Fibroblast of lung (primary cell): Measurements from ENCODE around the gene SYNM. TPM values are rescaled to one million over a fixed set of nuclear protein-coding genes. Genes with fewer than 3 reads are reported as not detected.

Experiments
- DNase-seq, 2 donors: peaks; one replicate each; pipeline versions ENCODE4 v3.0.0 to v3.0.0-alpha.2; 2010; ENCODE audit warnings: low read depth in 2 of 2
- H2AFZ ChIP-seq: 2 replicates; pipeline ENCODE4 v1.5.1; 2012; ENCODE audit warnings: low read length, control low read depth, inconsistent platforms
- H3K27ac ChIP-seq: 2 replicates; pipeline ENCODE4 v1.5.1; 2011; ENCODE audit warnings: low read length, control low read depth; ENCODE audit not compliant: insufficient read depth
- H3K27me3 ChIP-seq: 2 replicates; pipeline ENCODE4 v1.5.1; 2011; ENCODE audit warnings: mild to moderate bottlenecking, low read length; ENCODE audit not compliant: control insufficient read depth, insufficient read depth
- H3K36me3 ChIP-seq: 2 replicates; pipeline ENCODE4 v1.5.1; 2011; ENCODE audit warnings: low read length; ENCODE audit not compliant: control insufficient read depth, insufficient read depth
- H3K4me1 ChIP-seq: 2 replicates; pipeline ENCODE4 v1.5.1; 2011; ENCODE audit warnings: low read length; ENCODE audit not compliant: control insufficient read depth, insufficient read depth; ENCODE audit errors: extremely low read depth
- H3K4me2 ChIP-seq: 2 replicates; pipeline ENCODE4 v1.5.1; 2011; ENCODE audit warnings: low read length, control low read depth; ENCODE audit not compliant: insufficient read depth; ENCODE audit errors: extremely low read depth
- H3K4me3 ChIP-seq, 4 experiments: fragments of 200-600 bp in 1 of 4; sonication (generic) in 1 of 4; replicated peaks in 1 of 4; 2 replicates each; pipeline ENCODE4 v1.5.1; 2011 to 2016; ENCODE audit warnings: low read length in 4 of 4, low read depth in 3 of 4, mild to moderate bottlenecking in 3 of 4, control low read depth in 2 of 4, inconsistent platforms in 1 of 4, mixed read lengths in 1 of 4; ENCODE audit not compliant: insufficient read depth in 1 of 4; ENCODE audit errors: control extremely low read depth in 1 of 4
- H3K79me2 ChIP-seq: 2 replicates; pipeline ENCODE4 v1.5.1; 2012; ENCODE audit warnings: mild to moderate bottlenecking, low read length, inconsistent platforms; ENCODE audit not compliant: control insufficient read depth, insufficient read depth
- H3K9ac ChIP-seq: 2 replicates; pipeline ENCODE4 v1.5.1; 2011; ENCODE audit warnings: mild to moderate bottlenecking, low read length, control low read depth; ENCODE audit not compliant: insufficient read depth
- H3K9me3 ChIP-seq: 2 replicates; pipeline ENCODE4 v1.5.1; 2012; ENCODE audit warnings: low read depth, low read length; ENCODE audit not compliant: control insufficient read depth, insufficient read depth
- H4K20me1 ChIP-seq: 2 replicates; pipeline ENCODE4 v1.5.1; 2011; ENCODE audit warnings: low read length; ENCODE audit not compliant: control insufficient read depth, insufficient read depth; ENCODE audit errors: extremely low read depth
- EZH2 ChIP-seq: IDR thresholded peaks from 2 replicates; pipeline ENCODE4 v1.5.1; 2012; ENCODE audit warnings: low read length, control low read depth, mild to moderate bottlenecking; ENCODE audit errors: missing control alignments
- polyA plus RNA-seq, 2 donors: library from polyadenylated mRNA; depleted of rRNA in 1 of 2; stranded (reverse) in 1 of 2; unstranded in 1 of 2; fragments of >200 nt; gene quantifications; 2 replicates each; pipeline ENCODE4 v1.2.1, GENCODE V29; 2011 to 2012; ENCODE audit warnings: missing spikeins in 1 of 2
- total RNA-seq: library from RNA; depleted of rRNA; stranded (reverse); fragments of >200 nt; gene quantifications from 2 replicates; pipeline ENCODE4 v1.2.1, GENCODE V29; 2014
- TF ChIP-seq, protein P1 (sequence below), 2 donors: IDR thresholded peaks in 1 of 2; conservative IDR thresholded peaks in 1 of 2; 1 replicate in 1 of 2; 2 replicates in 1 of 2; pipeline ENCODE4 v1.5.1; 2011 to 2012; ENCODE audit warnings: low read length in 2 of 2, control low read depth in 1 of 2, inconsistent platforms in 1 of 2, low read depth in 1 of 2, mild to moderate bottlenecking in 1 of 2

Gene SYNM
- total and polyA plus RNA-seq, 2 donors (not counting 1 experiment from before 2014, with no cell fraction given) = 1.8 to 8.6 TPM

DNA sequence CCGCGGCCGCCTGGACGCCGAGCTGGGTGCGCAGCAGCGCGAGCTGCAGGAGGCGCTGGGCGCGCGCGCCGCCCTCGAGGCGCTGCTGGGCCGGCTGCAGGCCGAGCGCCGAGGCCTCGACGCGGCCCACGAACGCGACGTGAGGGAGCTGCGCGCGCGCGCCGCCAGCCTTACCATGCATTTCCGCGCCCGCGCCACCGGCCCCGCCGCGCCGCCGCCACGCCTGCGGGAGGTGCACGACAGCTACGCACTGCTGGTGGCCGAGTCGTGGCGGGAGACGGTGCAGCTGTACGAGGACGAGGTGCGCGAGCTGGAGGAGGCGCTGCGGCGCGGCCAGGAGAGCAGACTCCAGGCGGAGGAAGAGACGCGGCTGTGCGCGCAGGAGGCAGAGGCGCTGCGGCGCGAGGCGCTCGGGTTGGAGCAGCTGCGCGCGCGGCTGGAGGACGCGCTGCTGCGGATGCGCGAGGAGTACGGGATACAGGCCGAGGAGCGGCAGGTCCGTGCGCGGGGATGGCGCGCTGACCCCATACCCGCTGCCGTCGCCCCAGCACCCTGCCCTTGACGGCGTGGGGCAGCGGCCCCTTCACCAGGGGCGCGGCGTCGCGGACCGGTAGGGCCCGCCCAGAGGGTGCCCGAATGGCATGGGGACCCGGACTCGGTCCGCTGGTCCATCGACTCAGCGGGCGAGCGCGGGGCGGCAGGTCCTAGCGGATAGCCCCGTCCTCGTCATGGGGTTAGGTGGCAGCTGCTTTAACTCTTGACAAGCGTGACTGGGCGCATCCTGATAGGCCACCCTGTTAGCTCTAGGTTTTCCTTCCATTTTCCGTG, 848 bp downstream of the SYNM start:
- H3K27ac ChIP-seq = peak overlapping the region; percentile 71
- H3K79me2 ChIP-seq = no peaks in the 10 kb centered on the region
- H3K9ac ChIP-seq = peak overlapping the region; percentile 67
- TF ChIP-seq EZH2 = no peak
- TF ChIP-seq, protein P1, sequence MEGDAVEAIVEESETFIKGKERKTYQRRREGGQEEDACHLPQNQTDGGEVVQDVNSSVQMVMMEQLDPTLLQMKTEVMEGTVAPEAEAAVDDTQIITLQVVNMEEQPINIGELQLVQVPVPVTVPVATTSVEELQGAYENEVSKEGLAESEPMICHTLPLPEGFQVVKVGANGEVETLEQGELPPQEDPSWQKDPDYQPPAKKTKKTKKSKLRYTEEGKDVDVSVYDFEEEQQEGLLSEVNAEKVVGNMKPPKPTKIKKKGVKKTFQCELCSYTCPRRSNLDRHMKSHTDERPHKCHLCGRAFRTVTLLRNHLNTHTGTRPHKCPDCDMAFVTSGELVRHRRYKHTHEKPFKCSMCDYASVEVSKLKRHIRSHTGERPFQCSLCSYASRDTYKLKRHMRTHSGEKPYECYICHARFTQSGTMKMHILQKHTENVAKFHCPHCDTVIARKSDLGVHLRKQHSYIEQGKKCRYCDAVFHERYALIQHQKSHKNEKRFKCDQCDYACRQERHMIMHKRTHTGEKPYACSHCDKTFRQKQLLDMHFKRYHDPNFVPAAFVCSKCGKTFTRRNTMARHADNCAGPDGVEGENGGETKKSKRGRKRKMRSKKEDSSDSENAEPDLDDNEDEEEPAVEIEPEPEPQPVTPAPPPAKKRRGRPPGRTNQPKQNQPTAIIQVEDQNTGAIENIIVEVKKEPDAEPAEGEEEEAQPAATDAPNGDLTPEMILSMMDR (conservative IDR thresholded peaks at IDR 0.05 in 1 of 2, IDR thresholded peaks at IDR 0.05 in 1 of 2; ENCODE audit: low read depth in 1 of 2, low read length in 2 of 2) = no peak
- H2AFZ ChIP-seq = peak overlapping the region; percentile 74
- peak overlapping the region; percentile 75 for H3K4me2 ChIP-seq
- H3K36me3 ChIP-seq = no peaks in the 10 kb centered on the region
- peak overlapping the region; percentile 53 to 60 (median 56) for H3K4me3 ChIP-seq
- no peaks in the 10 kb centered on the region for H3K4me1 ChIP-seq
- peak; percentile 63 to 74 for DNase-seq
- peaks cover 2% of the 10 kb centered on the region for H3K27me3 ChIP-seq
- H4K20me1 ChIP-seq = no peaks in the 10 kb centered on the region
- no peaks in the 10 kb centered on the region for H3K9me3 ChIP-seq

DNA sequence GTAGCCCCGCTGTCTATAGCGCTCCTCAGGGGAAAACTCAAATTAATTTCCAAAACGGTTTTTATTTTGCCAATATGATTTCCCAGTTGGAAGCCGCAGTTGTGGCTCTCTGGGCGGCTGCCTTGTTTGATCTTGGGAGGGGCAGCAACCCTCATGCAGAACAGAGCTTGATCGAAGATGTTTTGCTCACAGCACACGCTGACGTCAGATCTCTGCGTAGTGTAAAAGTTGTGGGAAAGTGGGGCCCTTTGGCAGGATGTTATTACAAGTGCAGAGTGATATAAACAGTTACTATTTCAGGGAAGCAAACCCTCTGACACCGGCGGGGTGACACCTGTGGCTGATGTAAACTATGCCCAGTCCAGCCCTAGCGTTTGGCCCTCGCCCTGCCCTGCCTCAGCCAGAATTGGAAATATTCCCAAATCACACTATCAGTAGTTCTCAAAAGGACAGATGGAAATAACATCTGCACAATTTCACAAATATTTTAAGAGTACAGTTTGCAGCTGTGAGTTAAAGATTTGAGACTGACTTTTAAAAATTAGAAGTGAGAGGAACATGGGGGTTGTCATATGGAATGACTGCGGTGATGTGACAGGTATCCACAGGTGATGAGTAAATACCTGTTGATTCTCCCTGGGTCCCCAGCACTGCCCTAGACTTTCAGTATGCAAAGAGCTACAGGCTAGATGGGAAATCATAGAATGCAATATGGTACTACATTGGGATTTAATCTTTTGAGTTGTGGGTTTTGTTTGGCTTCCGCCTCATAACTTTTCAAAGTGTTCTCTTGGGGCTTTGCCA, 1.7 kb downstream of the SYNM start:
- peak overlapping the region; percentile 53 to 60 (median 56) for H3K4me3 ChIP-seq
- H3K79me2 ChIP-seq = no peaks in the 10 kb centered on the region
- H3K4me1 ChIP-seq = no peaks in the 10 kb centered on the region
- no peaks in the 10 kb centered on the region for H3K36me3 ChIP-seq
- H3K9me3 ChIP-seq = no peaks in the 10 kb centered on the region
- peak overlapping the region; percentile 67 for H3K9ac ChIP-seq
- H3K4me2 ChIP-seq = peak overlapping the region; percentile 49
- H2AFZ ChIP-seq = peak overlapping the region; percentile 74
- H3K27ac ChIP-seq = peak overlapping the region; percentile 71
- H3K27me3 ChIP-seq = peaks cover 2% of the 10 kb centered on the region
- peak; percentile 7 to 98 for DNase-seq
- TF ChIP-seq, protein P1 (conservative IDR thresholded peaks at IDR 0.05 in 1 of 2, IDR thresholded peaks at IDR 0.05 in 1 of 2; ENCODE audit: low read depth in 1 of 2, low read length in 2 of 2) = no peak
- TF ChIP-seq EZH2 = no peak
- H4K20me1 ChIP-seq = no peaks in the 10 kb centered on the region

DNA sequence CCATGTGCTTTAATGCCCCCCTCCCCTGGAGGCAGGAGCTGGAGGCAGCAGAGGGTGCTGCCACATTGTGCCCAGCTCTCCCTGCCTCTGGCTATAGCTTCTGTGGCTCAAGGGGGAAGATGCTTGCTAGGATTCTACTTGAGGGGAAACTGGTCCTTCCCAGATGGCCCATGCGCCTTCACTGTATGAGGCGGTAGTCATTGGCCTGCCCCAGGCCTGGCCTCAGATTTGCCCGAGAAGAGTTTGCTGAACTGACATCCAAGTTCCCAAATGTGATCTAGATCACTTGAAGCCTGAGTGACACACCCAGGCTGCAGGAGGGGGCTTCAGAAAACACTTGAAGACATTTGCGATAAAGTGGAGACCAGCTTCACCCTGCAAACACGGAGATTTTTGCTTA, 4.1 kb downstream of the SYNM start:
- Histone ChIP-seq H3K9me3 (no peaks in the 10 kb centered on the region), H3K36me3 (no peaks in the 10 kb centered on the region), H3K4me1 (no peaks in the 10 kb centered on the region), H3K9ac (no peak overlapping the region), H4K20me1 (no peaks in the 10 kb centered on the region), H3K4me3 (no peak overlapping the region), H3K27ac (no peak overlapping the region), H3K27me3 (no peaks in the 10 kb centered on the region), H3K4me2 (no peak overlapping the region), H3K79me2 (no peaks in the 10 kb centered on the region), H2AFZ (no peak overlapping the region)
- DNase-seq = no peak
- TF ChIP-seq EZH2 = no peak
- TF ChIP-seq, protein P1 (conservative IDR thresholded peaks at IDR 0.05 in 1 of 2, IDR thresholded peaks at IDR 0.05 in 1 of 2; ENCODE audit: low read depth in 1 of 2, low read length in 2 of 2) = no peak
